ENCODE results near the gene CERS4. TPM values are rescaled to one million over a fixed set of nuclear protein-coding genes. Genes with fewer than 3 reads are reported as not detected.
"Not testable (repeated sequence)": the region's sequence is repeated elsewhere in the genome, so short reads cannot be mapped to it uniquely, and the experiment has no call there.

The CERS4 gene
- total RNA-seq, 6 experiments from 2014 or later = 38.6 to 75.4 (median 58.3) TPM

DNA sequence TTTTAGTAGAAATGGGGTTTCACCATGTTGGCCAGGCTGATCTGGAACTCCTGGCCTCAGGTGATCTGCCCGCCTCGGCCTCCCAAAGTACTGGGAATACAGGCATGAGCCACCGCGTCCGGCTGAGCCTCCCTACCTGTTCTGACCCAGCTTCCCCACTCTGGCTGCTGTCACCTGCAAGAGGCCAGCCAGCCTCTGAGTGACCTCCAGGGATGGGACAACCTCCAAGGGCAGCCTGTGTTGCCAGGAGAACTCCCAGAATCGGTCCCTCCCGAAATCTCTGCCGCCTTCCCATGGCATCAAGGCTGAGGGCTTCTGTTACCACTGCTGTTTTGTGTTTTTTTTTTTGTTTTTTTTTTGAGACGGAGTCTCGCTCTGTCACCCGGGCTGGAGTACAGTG, 11.3 kb downstream of the CERS4 start:
- TF ChIP-seq POLR2A (IDR thresholded peaks at IDR 0.05) (no peak), CTCF (IDR thresholded peaks at IDR 0.05) (no peak)
- DNase-seq = peak; percentile 37 to 76 (median 64)
- WGBS (ENCODE audit: insufficient coverage, low coverage, low lambda C conversion rate, missing lambda C conversion rate) = 33% methylated on average over 10 of the region's 11 CpGs
- no peaks in the 10 kb centered on the region for H3K36me3 ChIP-seq
- intact Hi-C loops (cut with DNase I) = no loop called here
- no peaks in the 10 kb centered on the region for H3K9me3 ChIP-seq
- peak overlapping the region in 1 of 3 donors; percentile 33 for H3K27ac ChIP-seq
- no peak overlapping the region for H3K4me3 ChIP-seq
- H3K4me1 ChIP-seq = peaks cover 0 to 16% (median 7%) of the 10 kb centered on the region in 4 donors
- peak; percentile 49 to 86 (median 70) for ATAC-seq
- no peaks in the 10 kb centered on the region for H3K27me3 ChIP-seq

DNA sequence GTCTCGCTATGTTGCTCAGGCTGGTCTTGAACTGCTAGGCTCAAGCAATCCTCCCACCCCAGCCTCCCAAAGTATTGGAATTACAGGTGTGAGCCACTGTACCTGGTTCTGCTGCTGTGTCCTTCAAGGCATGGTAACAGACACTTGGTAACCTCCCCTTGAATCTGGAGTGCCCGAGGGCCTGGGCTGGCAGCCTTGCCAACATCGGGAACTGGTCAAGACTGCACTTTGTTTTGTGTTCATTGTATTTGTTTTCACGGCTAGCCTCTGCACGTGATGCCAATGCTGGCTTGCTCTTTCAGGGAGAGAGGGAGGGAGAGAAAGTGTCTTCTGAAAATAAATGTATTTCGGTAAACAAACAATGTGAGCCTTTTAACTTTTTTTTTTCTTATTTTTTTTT, 12.0 kb downstream of the CERS4 start:
- peak; percentile 21 to 78 (median 62) for ATAC-seq
- 47% methylated on average over 6 of the region's 6 CpGs for WGBS (ENCODE audit: insufficient coverage, low coverage, low lambda C conversion rate, missing lambda C conversion rate)

DNA sequence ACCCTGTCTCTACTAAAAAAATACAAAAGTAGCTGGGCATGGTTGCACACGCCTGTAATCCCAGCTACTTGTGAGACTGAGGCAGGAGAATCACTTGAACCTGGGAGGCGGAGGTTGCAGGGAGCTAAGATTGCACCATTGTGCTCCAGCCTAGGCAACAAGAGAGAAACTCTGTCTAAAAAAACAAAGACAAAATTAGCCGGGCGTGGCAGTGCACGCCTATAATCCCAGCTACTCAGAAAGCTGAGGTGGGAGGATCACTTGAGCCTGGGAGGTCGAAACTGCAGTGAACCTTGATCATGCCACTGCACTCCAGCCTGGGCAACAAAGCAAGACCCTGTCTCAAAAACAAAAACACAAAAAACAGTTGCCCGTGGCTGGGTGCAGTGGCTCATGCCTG, 14.3 kb downstream of the CERS4 start:
- H3K4me3 ChIP-seq; H3K36me3 ChIP-seq; H3K27ac ChIP-seq; intact Hi-C loops (cut with DNase I); H3K9me3 ChIP-seq; ATAC-seq; H3K27me3 ChIP-seq; DNase-seq: not testable (repeated sequence)
- WGBS (ENCODE audit: insufficient coverage, low coverage, low lambda C conversion rate, missing lambda C conversion rate) = 58% methylated on average over 4 of the region's 7 CpGs
- H3K4me1 ChIP-seq = peaks cover 0 to 16% (median 7%) of the 10 kb centered on the region in 4 donors

More for the DNA sequence above, 12.0 kb downstream of the CERS4 start:
- H3K27ac ChIP-seq = no peak overlapping the region
- no peak overlapping the region for H3K4me3 ChIP-seq
- intact Hi-C loops (cut with DNase I) = no loop called here
- no peaks in the 10 kb centered on the region for H3K27me3 ChIP-seq
- H3K4me1 ChIP-seq = peaks cover 0 to 16% (median 7%) of the 10 kb centered on the region in 4 donors
- H3K36me3 ChIP-seq = no peaks in the 10 kb centered on the region
- H3K9me3 ChIP-seq = no peaks in the 10 kb centered on the region
- no peak for TF ChIP-seq POLR2A (IDR thresholded peaks at IDR 0.05)
- no peak for TF ChIP-seq CTCF (IDR thresholded peaks at IDR 0.05)
- DNase-seq = peak in 2 of 3 donors; percentile 67 to 75

DNA sequence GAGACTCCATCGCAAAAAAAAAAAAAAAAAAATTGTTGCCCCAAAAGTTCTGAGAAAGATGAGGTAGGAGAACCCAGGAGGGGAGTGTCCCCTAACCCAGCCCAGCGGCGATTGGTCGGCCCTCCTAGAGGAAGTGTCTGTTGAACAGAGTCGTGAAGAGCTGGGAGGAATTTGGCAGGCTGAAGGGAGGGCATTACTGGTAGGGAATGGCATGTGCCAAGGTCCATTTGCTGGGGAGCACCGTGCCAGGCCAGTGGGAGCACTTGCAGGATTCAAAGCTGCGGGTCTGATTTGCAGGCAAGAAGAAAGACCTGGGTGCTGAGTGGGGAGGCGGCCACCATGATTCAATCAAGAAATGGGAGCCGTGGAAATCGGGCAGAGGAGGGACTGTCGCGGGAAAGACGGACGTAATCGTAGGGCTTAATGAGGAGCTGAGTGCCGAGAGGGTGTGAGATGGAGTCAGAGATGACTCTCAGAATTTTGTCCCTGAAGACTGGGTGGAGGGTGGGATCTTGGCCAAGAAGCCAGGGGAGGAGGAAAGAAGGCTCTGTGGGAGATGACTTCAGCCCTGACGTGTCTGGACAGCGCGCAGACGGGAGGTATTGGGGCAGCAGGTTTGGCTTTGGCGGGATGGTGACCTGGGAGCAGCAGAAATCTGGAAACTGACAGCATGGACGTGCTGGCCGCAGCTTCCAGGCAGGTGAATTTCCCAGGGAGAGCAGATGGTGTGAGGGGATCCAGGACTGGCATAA, 15.4 kb downstream of the CERS4 start:
- H3K9me3 ChIP-seq = no peaks in the 10 kb centered on the region
- 75% methylated on average over 22 of the region's 23 CpGs for WGBS (ENCODE audit: insufficient coverage, low coverage, low lambda C conversion rate, missing lambda C conversion rate)
- DNase-seq = peak in 2 of 3 donors; percentile 61 to 62
- no peaks in the 10 kb centered on the region for H3K36me3 ChIP-seq
- intact Hi-C loops (cut with DNase I) = no loop called here
- H3K27me3 ChIP-seq = no peaks in the 10 kb centered on the region
- TF ChIP-seq POLR2A (IDR thresholded peaks at IDR 0.05) = no peak
- no peak for TF ChIP-seq CTCF (IDR thresholded peaks at IDR 0.05)
- H3K4me3 ChIP-seq = no peak overlapping the region
- no peak overlapping the region for H3K27ac ChIP-seq
- H3K4me1 ChIP-seq = peaks cover 0 to 16% (median 7%) of the 10 kb centered on the region in 4 donors
- ATAC-seq = peak; percentile 55 to 89 (median 64)

DNA sequence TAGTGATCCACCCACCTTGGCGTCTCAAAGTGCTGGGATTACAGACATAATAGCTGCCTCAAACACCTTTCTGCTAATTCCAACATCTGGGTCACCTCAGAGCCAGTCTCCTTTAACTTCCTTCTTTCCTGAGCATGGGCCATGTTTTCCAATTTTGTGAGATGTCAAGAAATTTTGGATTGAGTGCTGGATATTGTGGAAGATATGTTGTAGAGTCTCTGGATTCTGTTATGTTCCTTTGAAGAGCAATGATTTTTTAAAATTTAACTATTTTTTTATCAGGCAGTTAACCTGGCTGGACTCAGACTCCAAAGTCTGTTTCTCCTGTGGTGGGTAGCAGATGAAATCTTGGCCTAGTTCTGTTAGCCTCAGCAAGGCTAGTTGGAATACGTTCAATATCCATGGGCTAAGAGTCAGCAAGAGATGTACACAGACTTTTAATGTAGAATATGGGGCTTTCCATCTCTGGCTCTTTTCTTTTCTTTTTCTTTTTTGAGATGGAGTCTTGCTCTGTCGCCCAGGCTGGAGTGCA, 22.0 kb downstream of the CERS4 start:
- DNase-seq (no peak), ATAC-seq (peak in 2 of 4 donors; percentile 27 to 73)
- no peak for TF ChIP-seq POLR2A (IDR thresholded peaks at IDR 0.05)
- no peak for TF ChIP-seq CTCF (IDR thresholded peaks at IDR 0.05)
- no peaks in the 10 kb centered on the region for H3K9me3 ChIP-seq
- intact Hi-C loops (cut with DNase I) = no loop called here
- no peaks in the 10 kb centered on the region for H3K27me3 ChIP-seq
- 71% methylated on average over 2 of the region's 3 CpGs for WGBS (ENCODE audit: insufficient coverage, low coverage, low lambda C conversion rate, missing lambda C conversion rate)
- peaks cover 0 to 1% (median 0%) of the 10 kb centered on the region in 4 donors for H3K4me1 ChIP-seq
- H3K4me3 ChIP-seq = no peak overlapping the region
- no peaks in the 10 kb centered on the region for H3K36me3 ChIP-seq
- no peak overlapping the region for H3K27ac ChIP-seq

All from right lobe of liver (tissue), 6 donors.